ENCODE measurements around the gene KRT77. TPM values are rescaled to one million over a fixed set of nuclear protein-coding genes. Genes with fewer than 3 reads are reported as not detected.
A peak's percentile ranks its signal among the peaks of the same experiment; 100 is the strongest.
"Not testable (repeated sequence)": the region's sequence is repeated elsewhere in the genome, so short reads cannot be mapped to it uniquely, and the experiment has no call there.

Gene KRT77
- total RNA-seq, result not detected in 2 replicates

DNA sequence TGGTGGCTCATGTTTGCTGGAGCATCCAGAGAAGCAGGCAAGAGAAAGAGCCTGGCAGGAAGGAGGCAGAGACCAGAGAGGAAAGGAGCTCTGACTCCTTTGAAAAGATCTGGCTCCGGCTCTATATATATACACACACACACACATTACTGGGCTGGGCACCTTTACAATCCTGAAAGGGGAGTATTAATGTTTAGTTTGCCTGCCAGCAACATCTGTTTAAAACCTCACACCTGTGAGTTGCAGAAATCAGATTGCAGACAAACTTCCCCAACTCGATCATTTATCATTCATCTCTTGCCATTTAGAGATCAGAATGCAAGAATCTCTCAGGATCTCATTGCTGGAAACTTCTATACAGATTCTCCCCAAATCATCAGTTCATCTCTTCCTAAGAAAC, at the start of gene KRT77:
Gene KRT77, minus strand, starts transcription at position 101 of the 400 bp plus-strand sequence. Its CDS starts 90 bp downstream, at position 11.
- no peak for DNase-seq

DNA sequence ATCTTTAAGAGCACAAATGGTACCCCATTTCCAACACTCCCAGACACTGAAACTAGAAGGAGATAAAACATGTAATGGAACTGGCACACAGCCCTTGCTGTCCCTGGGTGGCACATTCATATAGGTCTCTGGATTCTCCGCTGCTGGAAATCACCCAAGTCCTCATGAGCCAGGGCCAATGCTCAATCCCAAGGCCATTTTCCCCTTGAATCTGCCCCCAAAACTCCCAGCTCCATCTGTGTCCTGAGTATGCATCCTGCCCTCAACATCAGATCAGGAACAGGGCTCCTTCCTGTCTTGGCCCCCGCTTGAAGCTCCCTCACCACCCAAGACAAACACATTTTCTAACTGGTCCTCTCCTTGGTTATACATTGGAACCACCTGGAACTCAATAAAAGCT, 49.2 kb upstream of the KRT77 start:
- DNase-seq, result no peak

DNA sequence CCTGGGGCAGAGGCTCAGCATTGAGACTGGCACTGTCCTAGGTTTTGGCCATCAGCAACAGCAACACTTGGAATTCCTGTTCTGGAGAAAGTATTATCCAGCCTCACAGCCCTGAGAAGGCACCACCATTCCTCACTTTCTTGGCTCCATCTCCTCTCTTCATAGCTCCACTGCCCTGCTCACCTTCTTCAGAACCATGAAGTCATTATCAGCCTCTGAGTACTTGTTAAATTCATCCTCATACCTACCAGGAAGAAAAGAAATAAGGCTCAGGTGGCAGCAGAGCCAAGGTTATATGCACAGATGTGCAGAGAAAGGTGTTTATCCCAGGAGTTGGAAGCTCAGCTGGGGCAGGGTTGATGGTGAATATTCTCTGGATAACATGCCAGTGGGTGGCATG, 48.5 kb upstream of the KRT77 start:
- DNase-seq, result no peak

DNA sequence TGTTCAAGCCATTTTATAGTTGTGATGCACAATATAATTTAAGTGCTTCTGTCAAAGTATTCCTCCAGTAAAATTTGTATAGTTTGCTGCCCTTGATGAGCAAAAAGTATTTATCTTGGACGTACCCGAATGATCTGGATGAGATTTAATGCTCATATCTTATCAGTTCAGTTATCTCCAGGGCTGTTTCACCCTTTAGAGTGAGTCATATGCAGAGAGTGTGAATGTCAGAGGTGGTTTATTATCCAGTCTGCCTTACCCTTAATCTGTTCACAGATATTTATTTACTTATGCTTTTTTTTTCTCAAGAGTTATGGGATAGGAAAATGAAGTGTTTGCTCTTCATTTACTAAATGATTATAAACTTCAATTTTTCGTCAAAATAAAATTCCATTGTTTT, 47.2 kb upstream of the KRT77 start:
- DNase-seq, result not testable (repeated sequence)

DNA sequence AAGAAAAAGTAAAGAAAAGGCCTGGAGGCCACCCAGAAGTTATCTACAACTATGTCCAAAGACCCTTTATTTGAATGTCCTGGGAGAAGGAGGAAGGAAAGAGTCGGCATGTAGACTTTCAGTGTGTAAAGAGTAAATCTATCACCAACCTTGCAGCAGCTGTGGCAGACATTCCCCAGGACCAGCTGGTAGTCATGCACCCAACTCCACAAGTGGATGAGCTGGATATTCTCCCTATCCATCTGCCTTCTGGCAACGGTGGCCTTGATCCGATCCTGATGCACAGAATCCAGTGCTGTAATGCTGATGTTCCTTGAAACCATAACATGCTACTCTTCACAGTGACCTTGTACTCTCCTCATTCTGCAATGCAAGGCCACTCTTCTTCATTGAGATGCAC, 46.5 kb upstream of the KRT77 start:
- no peak for DNase-seq

DNA sequence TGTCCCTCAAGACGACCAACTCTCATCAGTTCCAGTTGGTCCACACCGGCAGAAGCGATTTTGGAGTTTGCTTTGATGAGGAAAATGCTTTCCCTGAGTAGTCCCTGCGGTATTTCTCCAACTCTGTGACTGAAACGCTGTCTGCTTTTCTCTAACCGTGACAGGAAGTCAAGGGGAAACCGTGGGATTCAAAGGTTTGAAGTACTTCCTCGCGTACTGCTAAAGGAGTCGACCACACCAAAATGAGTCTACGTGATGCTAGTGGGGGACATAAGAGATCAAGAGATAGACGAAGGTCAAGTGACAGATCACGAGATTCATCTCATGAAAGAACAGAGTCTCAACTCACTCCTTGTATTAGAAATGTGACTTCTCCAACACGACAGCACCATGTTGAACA, 45.3 kb upstream of the KRT77 start:
- no peak for DNase-seq

DNA sequence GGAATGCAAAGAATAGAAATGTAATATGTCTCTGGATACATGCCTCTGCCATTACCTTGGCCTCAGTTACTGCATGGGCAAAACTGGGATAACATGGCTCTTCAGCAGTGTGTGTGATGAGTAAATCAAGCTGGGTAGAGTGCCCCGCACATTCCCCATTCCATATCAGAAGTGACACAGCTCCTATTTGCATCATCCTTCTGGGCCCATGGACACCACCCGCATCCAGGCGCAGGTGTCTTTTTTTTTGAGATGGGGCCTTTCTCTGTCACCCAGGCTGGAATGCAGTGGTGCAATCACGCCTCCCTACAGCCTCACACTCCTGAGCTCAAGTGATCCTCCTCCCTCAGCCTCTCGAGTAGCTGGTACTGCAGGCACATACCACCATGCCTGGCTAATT, 42.2 kb upstream of the KRT77 start:
- no peak for DNase-seq

DNA sequence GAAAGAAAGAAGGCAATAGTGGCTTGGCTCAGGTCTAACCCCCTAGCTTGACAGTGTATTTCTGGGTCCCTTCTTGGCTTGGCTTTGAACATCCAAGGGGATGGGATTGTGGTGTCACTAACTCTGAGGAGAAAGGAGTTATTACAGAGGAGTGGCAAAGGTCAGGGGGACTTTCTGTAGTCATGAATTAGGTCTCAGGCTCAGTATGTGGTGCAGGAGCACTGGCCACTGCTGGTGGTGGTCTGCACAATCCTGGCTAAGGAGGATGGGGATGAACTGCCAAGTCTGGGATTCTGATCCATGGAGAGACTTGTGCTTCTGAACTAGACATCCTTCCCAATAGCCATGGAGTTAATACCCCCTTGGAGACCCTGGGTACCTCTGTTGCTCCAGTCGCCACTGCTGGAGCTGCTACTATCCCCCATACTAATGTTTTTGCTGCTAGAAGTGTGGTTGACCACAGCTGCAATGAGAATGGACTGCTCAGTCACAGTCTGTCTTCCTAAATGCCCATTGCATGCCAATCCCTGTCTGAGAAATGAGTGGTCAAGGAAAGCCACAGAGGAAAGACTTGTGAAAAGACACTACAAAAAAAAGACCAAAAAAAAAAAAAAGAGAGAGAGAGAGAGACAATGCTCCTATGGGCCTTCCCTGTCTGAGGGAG, 41.3 kb upstream of the KRT77 start:
- DNase-seq, result no peak

DNA sequence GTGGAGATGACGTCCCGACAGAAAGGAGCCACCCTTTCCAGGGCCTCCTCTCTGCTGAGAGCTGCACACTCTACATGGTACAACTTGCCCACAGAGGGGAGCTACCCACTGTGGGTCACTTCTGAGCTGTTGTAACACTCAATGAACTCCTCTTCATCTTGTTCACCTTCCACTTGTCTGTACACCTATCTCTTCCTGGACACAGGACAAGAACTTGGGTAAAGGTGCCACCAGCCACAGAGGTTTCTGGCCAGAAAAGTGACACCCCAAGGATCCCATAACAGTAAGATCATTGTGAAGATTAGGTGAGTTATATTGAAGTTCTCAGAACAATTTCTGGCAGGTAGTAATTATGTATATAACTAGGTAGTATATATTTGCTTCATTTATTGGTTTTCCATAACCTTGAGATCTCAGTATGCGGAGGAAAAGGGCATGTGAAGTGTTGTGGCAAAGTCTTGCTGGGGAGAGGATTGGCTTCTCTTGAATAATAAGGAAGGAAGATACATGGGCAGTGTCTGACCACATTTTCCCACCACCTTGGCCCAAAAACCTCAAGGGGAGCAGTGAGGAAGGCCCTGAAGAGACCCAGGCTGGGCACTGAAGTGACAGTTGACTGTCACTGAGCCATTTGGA, 39.6 kb upstream of the KRT77 start:
- DNase-seq, result no peak

DNA sequence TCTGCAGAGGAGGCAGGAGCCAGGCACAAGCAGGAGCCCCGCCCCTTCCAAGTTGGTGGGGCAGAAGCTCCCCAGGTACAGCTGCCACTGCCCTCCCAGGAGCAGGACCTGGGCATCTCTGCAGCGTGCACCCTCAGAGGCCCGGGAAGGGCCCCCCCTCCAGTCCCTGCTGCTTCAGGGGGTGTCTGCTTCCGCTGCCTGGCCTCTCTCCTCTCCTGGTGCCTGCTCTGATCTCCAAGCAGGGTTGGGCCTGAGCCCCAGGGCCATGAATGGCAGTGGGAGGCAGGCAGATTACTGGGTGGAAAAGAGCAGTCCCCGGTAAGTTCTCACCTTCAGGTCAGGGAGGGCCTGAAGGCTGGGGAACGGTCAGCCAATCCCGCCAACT, 38.9 kb upstream of the KRT77 start:
- DNase-seq, result no peak

DNA sequence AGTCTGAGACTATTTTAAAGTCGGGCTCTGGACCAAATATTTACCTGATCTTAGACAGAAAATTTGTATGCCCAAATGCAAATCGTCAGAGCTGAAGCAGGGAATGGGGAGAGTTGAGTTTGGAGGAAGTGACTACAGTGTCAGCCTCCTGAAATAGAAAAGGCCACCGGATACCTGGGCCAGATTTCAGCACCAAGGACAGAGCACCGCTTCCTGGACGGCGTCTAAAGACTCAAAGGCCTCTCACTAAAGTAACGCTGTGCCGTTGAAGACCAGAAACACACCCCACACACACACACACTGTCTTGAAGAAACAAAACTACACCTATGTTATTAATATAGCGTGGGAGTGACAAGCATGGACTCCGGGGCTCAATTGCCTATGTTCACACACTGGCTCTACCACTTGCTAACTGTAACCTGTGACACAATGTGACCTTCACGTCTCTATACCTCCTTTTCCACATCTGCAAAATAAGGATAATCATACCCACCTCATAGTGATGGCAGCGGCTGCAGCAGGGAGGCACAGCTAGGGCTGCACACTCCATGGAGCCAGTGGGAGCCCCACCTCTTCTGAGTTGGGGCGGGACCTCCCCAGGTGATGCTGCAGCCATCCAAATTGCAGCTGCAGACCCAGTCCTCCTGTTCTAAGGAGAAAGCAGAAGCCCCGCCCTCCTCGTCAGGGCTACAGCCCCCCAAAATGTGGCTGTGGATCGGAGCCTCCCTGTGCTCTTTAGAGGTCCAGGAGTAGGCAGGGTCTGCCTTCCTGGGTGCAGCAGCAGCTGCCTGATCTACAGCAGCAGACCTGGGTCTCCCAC, 38.3 kb upstream of the KRT77 start:
- peak; percentile 62 for DNase-seq

DNA sequence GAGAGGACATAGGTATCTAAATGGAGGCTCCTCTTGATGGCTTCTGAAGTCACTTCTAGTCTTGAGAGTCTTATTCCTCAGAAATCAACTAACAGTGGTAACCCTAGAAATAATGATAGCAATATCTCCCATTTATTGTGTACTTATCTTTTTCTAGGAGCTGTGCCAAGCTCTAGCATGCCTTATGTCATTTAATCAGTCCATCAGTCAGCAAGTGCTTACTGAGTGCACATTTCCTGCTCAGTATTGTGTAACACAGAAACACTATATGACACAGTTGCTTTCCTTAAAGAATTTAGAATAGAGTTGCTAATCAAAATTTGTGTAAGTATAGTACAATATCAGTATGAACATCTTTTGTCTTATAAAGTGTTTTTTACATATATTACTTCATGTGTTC, 37.3 kb upstream of the KRT77 start:
- DNase-seq, result no peak

DNA sequence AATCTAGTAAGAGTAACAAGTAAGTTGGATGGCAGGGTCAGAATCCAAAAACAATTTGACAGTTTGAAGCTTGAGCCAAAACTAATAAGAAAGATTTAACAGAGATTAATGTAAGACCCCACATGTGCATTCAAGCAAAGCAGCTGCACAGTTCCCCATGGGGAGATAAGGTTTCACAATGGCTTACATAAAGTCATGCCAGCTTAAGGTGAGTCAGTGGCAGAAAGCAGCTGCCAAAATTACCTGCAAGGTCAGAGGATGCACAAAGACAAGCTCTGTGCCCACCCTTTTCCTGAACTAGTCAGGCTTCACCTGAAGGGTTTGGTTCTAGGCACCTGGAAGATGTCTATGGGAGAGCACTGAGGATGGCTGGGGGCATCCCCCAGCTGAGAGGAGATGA, 36.6 kb upstream of the KRT77 start:
- no peak for DNase-seq

DNA sequence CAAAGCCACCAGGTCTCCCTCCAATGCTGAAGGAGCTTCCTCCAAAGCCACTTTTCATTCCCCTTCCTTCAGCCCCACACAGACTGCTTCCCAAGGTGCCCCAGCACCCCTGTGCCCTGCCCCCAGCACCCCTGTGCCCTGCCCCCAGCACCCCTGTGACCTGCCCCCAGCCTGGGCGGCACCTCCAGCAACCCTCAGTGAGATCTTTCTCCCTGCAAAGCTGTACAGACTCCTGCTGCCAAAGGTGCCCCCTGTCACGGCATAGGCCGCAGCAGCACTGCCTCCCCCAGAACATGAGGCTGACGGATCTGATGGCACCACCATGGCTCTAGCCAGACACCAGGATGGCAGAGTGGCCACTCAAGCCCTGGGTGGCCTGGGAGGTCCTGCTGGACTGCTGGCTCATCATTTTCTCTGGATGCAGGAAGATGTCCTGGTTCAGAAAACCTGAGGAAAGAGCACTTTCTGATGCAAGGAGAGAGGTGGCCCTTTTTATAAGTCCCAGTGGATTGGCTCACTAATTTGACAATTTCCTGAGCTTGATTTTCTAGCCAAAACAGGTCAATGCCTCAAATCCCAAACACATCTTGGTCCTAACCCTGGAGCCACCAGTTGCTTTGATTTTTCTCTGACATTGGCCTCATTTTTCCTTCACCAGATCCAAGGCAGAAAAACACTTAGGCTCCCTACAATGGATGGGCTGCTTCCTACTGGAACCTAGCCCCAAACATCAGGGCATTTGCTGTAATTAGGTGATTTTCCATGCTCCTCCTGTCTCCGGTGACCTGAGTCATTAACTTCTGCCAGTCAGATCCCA, 32.7 kb upstream of the KRT77 start:
- DNase-seq, result no peak

DNA sequence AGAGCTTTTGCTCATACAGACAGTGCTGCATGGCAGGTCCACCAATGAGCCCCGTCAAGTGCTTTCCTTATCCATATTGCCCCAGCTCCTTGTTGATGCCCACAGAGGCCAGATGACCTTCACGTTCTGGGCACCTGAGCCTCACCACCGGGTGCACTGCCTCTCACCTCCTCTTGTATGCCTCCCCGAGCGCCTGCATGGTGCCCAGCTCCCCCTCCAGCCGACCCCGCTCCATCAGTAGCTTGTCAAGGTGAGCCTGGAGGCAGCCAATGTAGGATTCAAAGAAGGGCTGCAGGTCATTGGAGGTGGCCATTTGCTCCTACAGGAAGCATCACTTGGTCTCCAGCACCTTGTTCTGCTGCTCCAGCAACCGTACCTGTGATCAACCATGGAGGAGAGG, 31.8 kb upstream of the KRT77 start:
- no peak for DNase-seq

DNA sequence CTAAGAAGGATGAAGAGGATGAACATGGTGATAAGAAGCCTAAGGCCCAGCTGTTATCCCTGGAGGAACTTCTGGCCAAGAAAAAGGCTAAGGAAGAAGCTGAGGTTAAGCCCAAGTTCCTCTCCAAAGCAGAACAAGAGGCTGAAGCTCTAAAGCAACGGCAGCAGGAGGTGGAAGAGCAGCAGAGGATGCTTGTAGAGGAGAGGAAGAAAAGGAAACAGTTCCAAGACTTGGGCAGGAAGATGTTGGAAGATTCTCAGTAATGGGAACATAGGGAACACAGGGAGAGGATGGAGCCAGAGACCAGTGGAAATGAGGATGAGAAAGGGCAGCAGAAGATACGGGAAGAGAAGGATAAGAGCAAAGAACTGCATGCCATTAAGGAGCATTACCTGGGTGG, 27.5 kb upstream of the KRT77 start:
- DNase-seq, result no peak

DNA sequence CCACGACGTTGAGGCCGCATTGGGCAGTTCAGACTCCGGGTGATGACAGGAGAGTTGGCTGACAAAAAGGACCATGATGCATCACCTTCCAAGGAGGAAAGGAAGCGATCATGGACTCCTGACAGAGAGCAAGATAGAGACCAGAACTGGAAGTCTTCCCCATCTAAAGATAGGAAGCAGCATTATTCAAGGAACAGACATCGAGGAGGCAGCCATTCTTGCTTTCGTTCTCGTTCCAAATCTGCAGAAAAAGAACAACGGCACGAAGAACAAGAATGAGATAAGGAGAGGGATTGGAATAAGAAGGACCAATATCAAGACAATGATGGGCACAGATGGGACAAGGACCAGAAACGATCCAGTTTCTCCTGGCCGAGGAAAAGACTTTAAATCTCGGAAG, 27.1 kb upstream of the KRT77 start:
- no peak for DNase-seq

DNA sequence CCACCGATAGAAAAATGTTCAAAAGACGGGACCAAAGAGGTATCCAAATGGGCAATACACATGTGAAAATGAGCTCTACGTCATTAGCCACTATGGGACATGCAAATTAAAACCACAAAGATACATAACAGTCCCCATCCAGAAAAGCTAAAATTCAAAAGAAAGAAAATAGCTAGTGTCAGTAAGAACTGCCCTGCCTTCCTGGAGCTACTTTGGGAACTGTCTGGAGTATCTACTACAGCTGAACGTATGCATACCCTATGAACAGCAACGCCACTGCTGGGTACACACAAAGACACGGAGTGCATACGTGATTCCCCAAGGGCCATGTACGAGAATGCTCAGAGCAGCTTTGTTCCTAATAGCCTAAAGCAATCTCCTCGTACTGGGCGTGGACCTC, 25.8 kb upstream of the KRT77 start:
- no peak for DNase-seq

DNA sequence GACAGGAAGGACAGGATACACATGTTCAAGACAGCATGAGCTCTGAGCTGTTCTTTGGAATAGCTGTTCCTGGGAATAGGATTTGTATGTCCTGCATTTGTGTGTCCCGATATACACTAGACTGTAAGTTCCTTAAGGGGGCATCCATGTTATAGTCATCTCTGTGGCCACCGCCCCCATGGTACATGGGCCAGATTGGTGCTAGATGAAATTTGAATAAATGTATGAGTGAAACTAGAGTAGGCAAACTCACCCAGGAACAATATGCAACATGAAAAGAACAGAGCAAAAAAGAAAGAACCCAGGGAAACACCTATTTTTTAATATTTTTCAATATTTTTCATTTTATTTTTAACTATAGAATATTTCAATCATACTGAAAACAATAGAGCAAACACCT, 25.1 kb upstream of the KRT77 start:
- DNase-seq, result no peak

DNA sequence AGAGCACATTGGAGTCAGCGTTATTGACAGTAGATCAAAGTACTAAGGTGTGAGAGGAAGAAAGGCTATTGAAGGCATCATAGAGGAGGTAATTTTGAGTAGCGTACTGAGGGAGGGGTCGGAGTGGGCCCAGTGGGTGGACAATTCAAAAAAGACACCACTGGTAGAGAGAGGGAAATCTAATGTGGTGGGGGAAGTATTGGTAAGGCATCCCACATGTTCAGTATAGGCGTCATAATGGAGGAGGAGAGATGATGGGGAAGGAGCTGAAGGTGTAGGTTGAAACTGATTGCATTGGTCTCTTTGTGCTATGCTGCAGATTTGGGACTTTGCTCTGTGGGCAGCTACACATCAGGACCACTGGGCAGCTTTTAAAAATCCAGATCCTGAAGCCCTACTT, 23.7 kb upstream of the KRT77 start:
- no peak for DNase-seq

DNA sequence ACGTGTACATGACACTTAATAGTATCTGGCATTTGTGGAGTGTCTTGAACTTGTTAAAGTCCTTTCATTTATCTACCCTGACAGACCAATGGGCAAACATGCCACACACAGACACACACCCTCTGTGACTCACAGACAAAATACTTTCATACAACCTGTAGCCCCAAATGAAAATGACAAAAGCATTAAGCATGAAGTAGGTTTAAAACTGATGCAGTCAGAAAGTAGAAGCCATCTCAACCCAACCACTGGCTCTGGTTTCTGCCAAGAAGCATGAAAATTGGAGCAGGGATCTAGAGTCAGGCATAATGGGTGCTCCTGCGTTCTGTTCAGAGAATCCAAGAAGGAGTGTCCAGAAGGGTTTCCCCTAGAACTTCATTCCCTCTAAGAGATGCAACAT, 23.1 kb upstream of the KRT77 start:
- no peak for DNase-seq

DNA sequence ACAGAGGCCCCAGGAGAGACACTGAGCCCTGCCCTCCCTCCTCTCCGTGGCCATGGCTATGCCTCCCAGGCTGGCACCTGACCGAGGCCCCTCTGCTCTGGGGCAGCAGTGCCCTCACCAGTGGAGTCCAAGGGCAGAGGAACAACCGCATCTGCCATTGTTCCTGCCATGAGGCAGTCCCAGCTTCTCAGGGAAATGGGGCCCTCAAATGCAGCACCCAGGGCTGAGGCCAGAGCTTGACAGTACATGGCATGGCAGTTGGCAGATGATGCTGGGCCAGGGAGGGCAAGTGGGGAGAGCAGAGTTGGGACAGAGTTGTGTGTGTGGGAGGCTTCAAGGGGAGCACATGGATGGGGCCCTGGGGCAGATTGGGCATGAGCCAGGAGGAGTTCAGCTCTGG, 21.1 kb upstream of the KRT77 start:
- no peak for DNase-seq

DNA sequence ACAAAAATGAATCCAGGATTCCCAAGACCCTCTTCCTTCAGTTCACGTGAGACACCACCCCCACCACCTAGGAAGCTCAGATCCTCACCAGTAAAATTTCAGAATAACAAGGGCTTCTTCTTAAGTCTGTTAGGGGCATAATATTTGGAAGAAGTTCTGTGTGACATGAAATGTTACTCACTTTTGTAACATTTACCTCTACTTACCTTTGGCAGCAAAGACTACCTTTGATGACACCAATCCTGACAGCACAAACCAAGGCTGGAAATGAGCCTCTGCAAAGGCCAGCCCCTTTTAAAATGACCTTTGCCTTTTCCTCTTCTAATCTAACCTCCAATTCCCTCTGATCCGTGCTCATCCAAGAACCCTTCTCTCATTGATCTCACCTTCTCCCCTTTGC, 19.4 kb upstream of the KRT77 start:
- no peak for DNase-seq

Measured in dermis blood vessel endothelial cell (primary cell).